Neutrophil (primary cell): ENCODE measurements around the gene IQCN.
A peak's percentile ranks its signal among the peaks of the same experiment; 100 is the strongest.

ENCODE experiments used
- H3K27ac ChIP-seq: fragments of 200-600 bp; sonication (generic); 2 replicates; pipeline ENCODE4 v1.5.1; 2016; ENCODE audit warnings: mild to moderate bottlenecking, moderate library complexity
- H3K27me3 ChIP-seq: fragments of 200-600 bp; sonication (generic); 2 replicates; pipeline ENCODE4 v1.6.0; 2016; ENCODE audit warnings: mild to moderate bottlenecking
- H3K36me3 ChIP-seq: fragments of 200-600 bp; sonication (generic); 2 replicates; pipeline ENCODE4 v1.5.1; 2017
- H3K4me1 ChIP-seq, 2 experiments: fragments of 200-600 bp in 1 of 2; sonication (generic) in 1 of 2; 1 replicate in 1 of 2; 2 replicates in 1 of 2; pipeline versions ENCODE4 v1.5.1 to v1.6.1; 2013 to 2016; ENCODE audit warnings: low read depth in 1 of 2, low read length in 1 of 2, mild to moderate bottlenecking in 1 of 2, moderate library complexity in 1 of 2; ENCODE audit not compliant: control insufficient read depth in 1 of 2, insufficient read depth in 1 of 2
- H3K4me3 ChIP-seq, 2 experiments: fragments of 200-600 bp in 1 of 2; sonication (generic) in 1 of 2; 1 replicate in 1 of 2; 2 replicates in 1 of 2; pipeline ENCODE4 v1.5.1; 2013 to 2016; ENCODE audit warnings: low read depth in 1 of 2, low read length in 1 of 2, mild to moderate bottlenecking in 1 of 2, moderate library complexity in 1 of 2
- H3K9me3 ChIP-seq: fragments of 200-600 bp; sonication (generic); 2 replicates; pipeline ENCODE4 v1.5.1; 2016
- CTCF ChIP-seq: fragments of 200-600 bp; sonication (generic); IDR thresholded peaks from 2 replicates; pipeline ENCODE4 v1.5.1; 2016; ENCODE audit warnings: antibody characterized with exemption

IQCN gene

DNA sequence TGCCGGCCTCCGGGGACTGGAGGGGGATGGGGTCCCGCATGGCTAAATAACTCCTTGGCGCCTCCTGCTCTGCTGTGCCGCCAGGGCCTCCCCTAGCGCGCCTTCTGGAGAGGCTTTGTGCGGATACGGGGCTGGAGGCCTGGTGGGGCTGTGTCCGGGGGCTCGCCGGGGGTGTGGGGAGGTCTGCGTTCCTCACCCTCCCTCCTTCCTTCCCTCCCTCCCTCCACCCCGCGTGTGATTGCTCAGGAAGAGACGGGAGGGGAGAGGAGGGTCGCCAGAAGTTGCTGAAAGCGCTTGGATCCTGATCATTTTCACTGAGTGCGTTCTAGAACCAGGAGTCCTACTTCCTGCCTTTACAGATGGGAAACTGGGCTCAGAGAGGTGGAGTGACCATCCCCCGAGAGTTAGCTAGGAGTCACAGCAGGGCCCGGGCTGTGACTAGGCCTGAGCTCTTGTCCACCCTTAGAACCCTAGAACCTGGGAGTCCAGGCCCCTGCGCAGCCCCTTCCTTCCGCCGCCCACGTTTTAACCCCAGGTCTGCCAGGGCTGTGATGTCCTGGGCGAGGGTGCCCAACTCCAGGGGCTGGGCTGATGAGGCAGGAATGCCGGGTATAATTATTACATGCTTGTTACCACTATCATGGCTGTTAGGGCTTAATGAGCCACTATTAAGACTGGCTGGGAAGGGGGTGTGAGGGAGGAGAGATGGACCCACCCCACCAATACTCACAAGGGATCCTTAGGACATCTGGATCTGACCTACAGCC lies 8.0 kb upstream of the IQCN start:
- Histone ChIP-seq H3K36me3 (peaks cover 8% of the 10 kb centered on the region), H3K27me3 (no peaks in the 10 kb centered on the region), H3K27ac (peak overlapping the region; percentile 96), H3K9me3 (no peaks in the 10 kb centered on the region), H3K4me1 (peaks cover 18 to 19% of the 10 kb centered on the region in 2 experiments), H3K4me3 (peak overlapping the region; percentile 64 to 79)
- no peak for TF ChIP-seq CTCF

DNA sequence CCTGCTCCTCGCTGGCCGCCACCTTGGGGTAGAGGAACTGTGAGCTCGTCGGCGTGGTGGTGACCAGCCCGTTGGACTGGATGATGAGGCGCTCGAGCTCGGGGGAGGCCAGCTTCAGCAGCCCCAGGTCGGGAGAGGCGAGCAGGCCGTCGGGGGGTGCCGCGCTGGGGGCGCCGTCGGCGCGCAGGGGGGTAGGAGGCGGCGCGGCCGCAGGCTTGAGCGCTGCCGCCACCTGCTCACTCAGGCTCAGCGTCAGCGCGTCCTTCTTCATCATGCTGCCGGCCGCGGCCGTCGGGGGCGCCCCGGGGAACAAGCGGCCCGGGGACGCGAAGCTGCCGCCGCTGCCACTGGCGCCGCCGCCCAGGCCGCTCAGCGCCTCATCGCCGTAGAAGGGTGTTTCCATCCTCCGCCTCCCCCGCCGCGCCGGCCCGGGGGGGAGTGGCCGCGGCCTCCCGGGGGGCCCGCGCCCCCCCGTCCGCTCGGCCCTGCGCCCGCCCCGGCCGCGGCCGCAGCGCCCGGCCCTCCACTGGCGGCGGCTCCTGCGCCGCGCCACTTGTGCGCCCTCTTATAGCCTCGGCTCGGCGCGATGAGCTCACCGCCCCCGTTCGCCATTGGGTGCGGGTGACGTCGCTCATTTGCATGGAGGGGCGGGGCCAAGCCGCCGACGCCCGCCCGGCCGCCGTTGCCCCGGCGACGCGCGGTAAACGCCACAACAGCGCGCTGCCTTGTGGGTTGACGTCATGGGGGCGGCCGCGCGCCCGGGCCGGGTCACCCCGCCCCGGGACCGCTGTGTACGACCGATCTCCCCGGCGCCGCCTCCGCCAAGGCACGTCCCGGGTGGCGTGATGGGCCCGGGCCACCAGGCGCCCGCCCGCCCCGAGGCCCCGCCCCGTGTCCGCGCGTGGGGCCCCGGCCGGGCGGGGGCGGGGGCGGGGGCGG lies 7.1 kb upstream of the IQCN start, which contains the start of gene JUND:
JUND (minus strand) TSS at position 541 of the 939 bp plus-strand sequence; CDS start at position 403, 138 bp downstream.
- peaks cover 18 to 19% of the 10 kb centered on the region in 2 experiments for H3K4me1 ChIP-seq
- peak within 1 kb of the TSS; percentile 96 for H3K27ac ChIP-seq
- no peaks in the 10 kb centered on the region for H3K9me3 ChIP-seq
- peak within 1 kb of the TSS; percentile 77 to 83 for H3K4me3 ChIP-seq
- peaks cover 8% of the 10 kb centered on the region for H3K36me3 ChIP-seq
- TF ChIP-seq CTCF = peak; percentile 64
- H3K27me3 ChIP-seq = no peaks in the 10 kb centered on the region

DNA sequence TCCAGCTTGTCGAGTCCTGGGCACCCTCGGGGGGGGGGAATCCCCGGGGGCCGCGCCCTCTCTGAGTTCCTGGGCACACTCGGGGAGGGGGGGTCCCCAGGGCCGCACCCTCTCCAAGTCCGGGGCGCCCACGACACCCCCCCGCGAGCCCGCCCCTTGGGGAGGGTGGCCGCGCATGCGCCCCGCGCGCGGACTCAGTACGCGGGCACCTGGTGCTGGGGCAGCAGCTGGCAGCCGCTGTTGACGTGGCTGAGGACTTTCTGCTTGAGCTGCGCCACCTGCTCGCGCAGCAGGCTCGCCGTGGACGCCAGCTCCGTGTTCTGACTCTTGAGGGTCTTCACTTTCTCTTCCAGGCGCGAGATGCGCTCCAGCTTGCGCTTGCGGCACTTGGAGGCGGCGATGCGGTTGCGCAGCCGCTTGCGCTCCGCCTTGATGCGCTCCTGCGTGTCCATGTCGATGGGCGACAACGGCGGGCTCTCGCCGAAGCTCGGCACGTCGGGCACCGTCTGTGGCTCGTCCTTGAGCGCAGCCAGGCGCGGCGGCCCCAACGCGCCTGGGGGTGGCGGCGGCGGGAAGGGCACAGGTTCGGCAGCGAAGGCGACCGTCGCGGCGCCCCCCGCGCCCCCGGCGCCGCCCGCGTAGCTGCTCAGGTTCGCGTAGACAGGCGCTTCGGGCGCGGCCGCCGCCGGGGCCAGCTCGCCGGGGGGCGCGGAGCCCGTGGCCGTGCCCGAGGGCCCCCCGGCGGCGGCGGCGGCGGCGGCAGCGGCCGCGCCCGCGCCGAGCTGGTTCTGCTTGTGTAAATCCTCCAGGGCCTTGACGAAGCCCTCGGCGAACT lies 6.2 kb upstream of the IQCN start:
- Histone ChIP-seq H3K4me1 (peaks cover 18 to 19% of the 10 kb centered on the region in 2 experiments), H3K4me3 (peak overlapping the region; percentile 77 to 83), H3K36me3 (peaks cover 8% of the 10 kb centered on the region), H3K27me3 (no peaks in the 10 kb centered on the region), H3K9me3 (no peaks in the 10 kb centered on the region), H3K27ac (peak overlapping the region; percentile 96)
- no peak for TF ChIP-seq CTCF

DNA sequence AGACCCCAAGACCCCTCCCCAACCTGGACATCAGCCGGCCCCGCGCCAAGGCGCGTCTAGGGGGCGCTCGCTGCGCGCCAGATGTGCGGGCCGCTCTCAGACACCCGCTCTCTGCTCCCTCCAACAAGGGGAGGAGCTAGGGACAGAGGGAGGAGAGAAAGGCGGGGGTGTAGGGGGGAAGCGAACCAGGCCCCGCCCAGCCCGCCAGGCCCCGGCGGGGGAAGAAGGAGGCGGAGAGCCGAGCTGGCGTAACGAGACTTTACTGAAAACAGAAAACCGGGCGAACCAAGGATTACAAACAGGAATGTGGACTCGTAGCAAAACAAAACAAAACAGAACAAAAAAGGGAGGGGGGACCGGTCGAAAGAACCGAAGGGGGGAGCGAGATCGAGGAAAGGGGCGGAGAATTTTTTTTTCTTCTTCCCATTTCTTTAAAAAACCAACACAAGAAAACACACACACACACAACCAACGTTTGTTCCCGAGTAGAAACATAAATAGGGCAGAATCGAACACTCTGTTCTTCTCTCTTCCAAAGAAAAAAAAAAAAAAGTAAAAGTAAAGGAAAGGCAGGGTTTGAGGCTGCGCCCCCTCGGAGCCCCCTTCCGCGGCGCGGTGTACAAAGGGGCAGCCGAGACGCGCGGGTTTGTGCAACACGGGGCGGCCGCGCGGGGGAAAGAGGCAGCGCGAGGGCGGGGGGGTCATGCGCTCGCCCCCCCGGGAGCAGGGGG lies 5.4 kb upstream of the IQCN start:
- Histone ChIP-seq H3K9me3 (no peaks in the 10 kb centered on the region), H3K4me1 (peaks cover 18 to 19% of the 10 kb centered on the region in 2 experiments), H3K27ac (peak overlapping the region; percentile 96), H3K27me3 (no peaks in the 10 kb centered on the region), H3K36me3 (peaks cover 15% of the 10 kb centered on the region), H3K4me3 (peak overlapping the region; percentile 77)
- TF ChIP-seq CTCF = peak; percentile 94

GRCh38 chr19:18279266-18279515 lies 4.9 kb upstream of the IQCN start:
- H3K27me3 ChIP-seq = no peaks in the 10 kb centered on the region
- no peak for TF ChIP-seq CTCF
- H3K4me1 ChIP-seq = peaks cover 18 to 19% of the 10 kb centered on the region in 2 experiments
- no peaks in the 10 kb centered on the region for H3K9me3 ChIP-seq
- H3K4me3 ChIP-seq = peak overlapping the region; percentile 77
- peaks cover 15% of the 10 kb centered on the region for H3K36me3 ChIP-seq
- H3K27ac ChIP-seq = peak overlapping the region; percentile 96
